HepG2 (cell line): Measurements from ENCODE around the gene ATG4B. TPM values are rescaled to one million over a fixed set of nuclear protein-coding genes. Genes with fewer than 3 reads are reported as not detected.

Source experiments
- ATAC-seq: fragments of 200-7000 bp; cut with Tn5 transposase; 3 replicates; pipeline ENCODE4 v1.9.1; 2020; ENCODE audit warnings: mild to moderate bottlenecking, moderate library complexity
- BruUV-seq: library from RNA; stranded (reverse); fragments of 400-500 nt; replicated peaks from 2 replicates; lab custom pipeline; 2021; lab: Mats Ljungman, UMichigan
- CTCF ChIA-PET: fragments of 300-600 bp; formaldehyde crosslinking; extraction: SDS; loops from one replicate; lab custom pipeline; 2021; ENCODE audit warnings: low total read pairs, inconsistent platforms, low intra/inter-chr PET ratio; lab: Yijun Ruan, JAX
- POLR2A ChIA-PET: fragments of 350-600 bp; sonication (Branson Sonifier 250); formaldehyde crosslinking; loops from one replicate; lab custom pipeline; 2020; ENCODE audit warnings: antibody characterized with exemption, inconsistent platforms; lab: Yijun Ruan, JAX
- DNase-seq: peaks from one replicate; pipeline ENCODE4 v3.0.0-alpha.2; 2015; ENCODE audit warnings: low spot score
- FAIRE-seq: peaks from 3 replicates; lab custom pipeline; 2011; peaks lifted over from hg19 to GRCh38; lab: Jason Lieb, UNC
- H2AFZ ChIP-seq: one replicate; pipeline ENCODE4 v1.6.1; 2011; ENCODE audit warnings: low read length, inconsistent platforms
- H3K27ac ChIP-seq: fragments of 300-600 bp; 3 replicates; pipeline ENCODE4 v1.8.0; 2011; ENCODE audit warnings: mixed run types, mild to moderate bottlenecking, mixed read lengths, low read length, inconsistent platforms; ENCODE audit not compliant: insufficient read depth; ENCODE audit errors: extremely low read length
- H3K27me3 ChIP-seq, 2 experiments: fragments of 200-600 bp in 1 of 2; 2 replicates in 1 of 2; 3 replicates in 1 of 2; pipeline versions ENCODE4 v1.6.0 to v1.8.0; 2011; ENCODE audit warnings: low read length in 2 of 2, mild to moderate bottlenecking in 2 of 2, moderate library complexity in 2 of 2, inconsistent platforms in 1 of 2; ENCODE audit not compliant: insufficient read depth in 2 of 2, control insufficient read depth in 1 of 2
- H3K36me3 ChIP-seq, 2 experiments: fragments of 200-600 bp in 1 of 2; replicated peaks in 1 of 2; 2 replicates in 1 of 2; 3 replicates in 1 of 2; pipeline versions ENCODE4 v1.5.1 to v1.8.0; 2011; ENCODE audit warnings: low read length in 2 of 2, inconsistent platforms in 1 of 2; ENCODE audit not compliant: insufficient read depth in 2 of 2, control insufficient read depth in 1 of 2
- H3K4me1 ChIP-seq: 2 replicates; pipeline ENCODE4 v1.5.1; 2012; ENCODE audit warnings: low read length, inconsistent platforms; ENCODE audit not compliant: insufficient read depth
- H3K4me2 ChIP-seq: 2 replicates; pipeline ENCODE4 v1.6.0; 2011; ENCODE audit warnings: low read depth, low read length, inconsistent platforms
- H3K4me3 ChIP-seq, 3 experiments: fragments of 200-600 bp in 1 of 3; sonication (generic), shearing (Covaris generic) in 1 of 3; replicated peaks in 1 of 3; 2 replicates each; pipeline ENCODE4 v1.5.1; 2011 to 2016; ENCODE audit warnings: low read length in 3 of 3, inconsistent platforms in 2 of 3, low read depth in 2 of 3, mild to moderate bottlenecking in 2 of 3, control low read depth in 1 of 3, mixed read lengths in 1 of 3; ENCODE audit not compliant: insufficient read depth in 1 of 3
- H3K79me2 ChIP-seq: one replicate; pipeline ENCODE4 v1.6.1; 2011; ENCODE audit warnings: low read length, inconsistent platforms; ENCODE audit not compliant: insufficient read depth
- H3K9ac ChIP-seq: 2 replicates; pipeline ENCODE4 v1.6.0; 2011; ENCODE audit warnings: mild to moderate bottlenecking, low read depth, low read length, inconsistent platforms; ENCODE audit not compliant: insufficient read depth
- H3K9me3 ChIP-seq: 2 replicates; pipeline ENCODE4 v1.5.1; 2012; ENCODE audit warnings: mild to moderate bottlenecking, low read length
- H4K20me1 ChIP-seq: 2 replicates; pipeline ENCODE4 v1.6.0; 2011; ENCODE audit warnings: inconsistent platforms, mild to moderate bottlenecking, low read length, moderate library complexity; ENCODE audit not compliant: insufficient read depth
- CREBL2 ChIP-seq: sonication (generic); formaldehyde crosslinking; IDR thresholded peaks from 2 replicates; pipeline ENCODE4 v1.8.1; 2023; ENCODE audit warnings: missing genetic modification reagents, mild to moderate bottlenecking, borderline replicate concordance
- MNT ChIP-seq: fragments of 450-650 bp; IDR thresholded peaks from 2 replicates; pipeline ENCODE4 v1.6.1; 2016
- SSRP1 ChIP-seq: IDR thresholded peaks from 2 replicates; pipeline ENCODE4 v1.6.1; 2016; ENCODE audit warnings: control low read depth
- TFDP1 ChIP-seq: IDR thresholded peaks from 2 replicates; pipeline ENCODE4 v1.6.1; 2016; ENCODE audit warnings: missing compliant biosample characterization, missing genetic modification reagents, borderline replicate concordance
- ZNF280B ChIP-seq: sonication (generic); formaldehyde crosslinking; IDR thresholded peaks from 2 replicates; pipeline ENCODE4 v1.5.0; 2020; ENCODE audit warnings: missing genetic modification reagents, mild to moderate bottlenecking, borderline replicate concordance
- WGBS: methylation state at CpG from one replicate; pipeline ENCODE4 v1.1.6; 2017; ENCODE audit warnings: low lambda C conversion rate; 5-methylcytosine and 5-hydroxymethylcytosine counted together
- in situ Hi-C: cut with HindIII; loops from 2 replicates; pipeline ENCODE4 v1.10.0; 2017; ENCODE audit warnings: low pct_unique_long_range_greater_than_20kb; ENCODE audit not compliant: extremely low pct_ligation_motif_present
- intact Hi-C: fragments of 100-400 bp; cut with micrococcal nuclease; formaldehyde crosslinking; loops from one replicate; pipeline ENCODE4 v1.10.0; 2022; ENCODE audit not compliant: unreplicated experiment
- polyA plus RNA-seq, 8 experiments: library from polyadenylated mRNA; depleted of rRNA in 3 of 8; stranded (reverse) in 7 of 8; unstranded in 1 of 8; fragments of >200 nt; fragmentation: Illumina TruSeq in 4 of 8; extraction: Trizol in 4 of 8; gene quantifications; 2 replicates each; pipeline versions ENCODE4 v1.2.1 to v1.2.3, GENCODE V29; 2011 to 2016; ENCODE audit warnings: low read depth in 4 of 8, missing spikeins in 1 of 8, mixed read lengths in 1 of 8; ENCODE audit not compliant: insufficient read depth in 1 of 8
- total RNA-seq, 5 experiments: library from RNA; depleted of rRNA; stranded (reverse); fragments of >200 nt; fragmentation: Illumina TruSeq; extraction: Trizol; gene quantifications; 2 replicates each; pipeline ENCODE4 v1.2.3, GENCODE V29; 2016; ENCODE audit warnings: low read depth in 1 of 5

The ATG4B gene
- total and polyA plus RNA-seq, 2 of the 13 experiments (the other 11 are each of a cell fraction or from before 2014, with no cell fraction given) = 95.5 to 239 TPM

GRCh38 chr2:241602720-241603119, 34.8 kb upstream of the ATG4B start:
- intact Hi-C loops = no loop called here
- H3K9me3 ChIP-seq = no peaks in the 10 kb centered on the region
- peak; percentile 78 for TF ChIP-seq MNT
- TF ChIP-seq TFDP1 (CRISPR knock-in tag) = no peak
- 0 out of 2 replicates have a peak, but pooled peaks have one; percentile 20 for TF ChIP-seq ZNF280B (CRISPR knock-in tag)
- TF ChIP-seq SSRP1 (CRISPR knock-in tag) = no peak
- no peak for TF ChIP-seq CREBL2
- POLR2A ChIA-PET = no interaction called here
- peaks cover 28 to 85% of the 10 kb centered on the region in 2 experiments for H3K36me3 ChIP-seq
- WGBS = 98% methylated on average over 12 of the region's 17 CpGs
- in situ Hi-C loops = no loop called here
- CTCF ChIA-PET = no interaction called here
- FAIRE-seq = no peak
- no peak overlapping the region for H3K27ac ChIP-seq
- H4K20me1 ChIP-seq = no peaks in the 10 kb centered on the region
- no peaks in the 10 kb centered on the region for H3K27me3 ChIP-seq
- H2AFZ ChIP-seq = no peak overlapping the region
- H3K79me2 ChIP-seq = no peaks in the 10 kb centered on the region
- no peak for DNase-seq
- no peak overlapping the region for H3K9ac ChIP-seq
- no peaks in the 10 kb centered on the region for H3K4me1 ChIP-seq
- H3K4me3 ChIP-seq = no peak overlapping the region
- no peak overlapping the region for H3K4me2 ChIP-seq
- no TSS peak for BruUV-seq
- ATAC-seq = no peak; the same call in 2 of the 3 replicates
